OCI-M2 (cell line): ENCODE measurements around the gene RHOF.
"Not testable (repeated sequence)": the region's sequence is repeated elsewhere in the genome, so short reads cannot be mapped to it uniquely, and the experiment has no call there.

Experiments used
- DNase-seq: peaks from one replicate; lab custom pipeline; 2025; ENCODE audit not compliant: unreplicated experiment; lab: John Stamatoyannopoulos, UW

RHOF gene

DNA sequence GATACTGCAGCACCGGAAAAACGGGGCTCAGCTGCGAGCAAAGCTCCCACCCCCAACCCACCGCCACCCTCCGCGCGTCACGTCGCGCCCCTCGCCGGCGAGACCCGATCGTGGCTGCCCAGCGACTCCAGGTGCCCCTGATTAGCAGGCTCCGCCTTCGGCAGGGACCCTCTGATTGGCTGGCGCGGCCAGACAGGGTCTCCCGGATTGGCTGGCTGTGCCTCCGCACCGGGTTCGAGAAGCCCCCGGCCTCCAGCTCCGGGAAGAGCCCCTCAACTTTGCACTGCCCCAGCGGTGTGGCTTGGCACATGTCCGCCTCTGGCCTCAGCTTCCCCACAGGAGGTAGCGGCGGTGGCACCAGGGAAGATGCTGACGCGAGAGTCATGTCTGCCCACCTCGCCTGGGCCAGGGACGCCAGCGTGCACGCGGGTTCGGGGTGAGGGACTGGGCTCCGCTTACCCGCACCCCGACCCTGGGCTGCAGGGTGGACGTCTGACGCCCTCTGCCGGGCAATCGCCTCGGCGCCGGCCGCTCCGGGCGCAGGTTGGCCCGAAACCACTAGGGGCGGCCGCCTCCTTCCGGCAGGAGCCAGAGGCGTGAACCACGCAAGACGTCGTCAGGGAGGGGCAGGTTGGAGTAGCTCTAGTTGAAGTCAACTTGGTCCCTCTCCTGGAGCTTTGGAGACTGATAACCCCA lies 498 bp upstream of the RHOF start:
- peak; percentile 43 for DNase-seq

DNA sequence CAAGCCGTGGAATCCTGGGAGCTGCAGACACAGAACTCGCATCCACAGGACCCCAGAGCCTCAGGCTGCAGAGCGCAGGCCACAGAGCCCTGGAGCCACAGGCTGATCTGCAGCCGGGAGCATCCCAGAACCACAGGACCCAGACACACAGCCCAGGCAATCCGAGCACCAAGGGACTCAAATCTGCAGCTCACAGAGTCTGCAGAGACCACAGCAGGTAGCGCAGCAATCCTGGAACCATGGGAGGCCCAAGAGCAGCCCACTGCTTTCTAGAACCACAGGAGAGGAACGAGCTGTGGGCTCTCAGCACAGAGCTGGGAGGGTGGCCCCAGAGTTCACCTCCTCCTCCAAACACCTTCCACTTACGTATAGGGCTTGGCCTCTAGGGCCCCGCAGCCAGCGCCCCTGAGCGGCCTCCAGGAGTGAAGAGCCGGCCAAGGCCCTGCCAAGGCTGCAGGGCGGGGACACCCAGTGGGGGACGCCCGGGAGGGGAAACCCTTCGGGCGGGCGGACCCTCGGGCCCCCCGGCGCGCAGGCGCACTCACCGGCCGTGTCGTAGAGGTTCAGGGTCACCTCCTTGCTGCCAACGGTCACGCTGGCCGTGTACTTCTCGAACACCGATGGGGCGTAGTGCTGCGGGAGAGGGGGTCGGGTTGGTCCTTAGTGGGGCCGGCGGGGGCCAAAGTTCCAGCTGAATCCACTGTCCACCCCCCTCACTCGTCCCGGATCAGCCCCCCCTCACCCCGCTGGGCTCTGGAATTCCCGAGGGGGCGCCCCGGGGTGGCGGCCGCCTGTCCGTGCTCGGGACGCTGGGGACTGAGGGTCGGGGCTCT lies 665 bp downstream of the RHOF start:
- DNase-seq: no peak

DNA sequence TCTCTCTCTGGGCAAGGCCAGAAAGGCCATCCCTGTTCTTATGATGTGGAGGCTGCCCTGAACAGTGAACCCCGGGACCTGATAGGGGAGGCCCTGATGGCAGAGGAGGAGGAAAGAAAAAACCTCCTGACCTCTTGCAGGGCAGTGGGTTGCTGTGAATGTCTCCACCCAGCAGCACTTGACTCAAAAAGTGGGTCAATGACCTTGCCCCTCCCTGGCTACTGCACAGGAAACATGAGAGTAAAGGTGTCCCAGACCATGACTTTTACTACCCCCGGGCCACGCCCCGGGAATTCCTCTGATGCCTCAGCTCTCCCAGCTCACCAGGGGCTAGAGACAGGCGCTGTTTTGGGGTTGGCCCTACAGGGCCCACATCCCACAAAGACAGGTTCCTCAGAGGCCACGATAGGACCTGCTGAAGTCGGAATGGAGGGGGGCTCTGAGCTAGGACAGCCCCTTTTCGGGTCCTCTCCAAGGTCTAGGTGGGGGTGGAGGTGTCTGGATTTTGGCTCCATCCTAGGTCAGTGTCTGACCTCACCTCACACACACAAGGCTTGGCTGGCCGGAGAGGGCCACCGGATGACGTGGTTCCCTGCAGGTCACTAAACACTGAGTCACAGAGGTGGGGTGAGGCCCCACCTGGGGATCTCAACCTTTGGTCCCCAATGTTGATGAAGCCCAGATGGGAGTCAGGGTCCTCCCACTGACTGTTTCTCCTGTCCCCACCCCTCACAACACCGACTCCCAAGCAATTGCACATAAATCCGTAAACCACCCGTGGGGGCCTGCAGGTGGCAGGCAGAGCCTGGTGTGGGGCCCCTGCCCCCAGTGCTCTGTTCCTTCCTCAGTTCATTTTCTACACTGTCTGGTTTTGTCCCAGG lies 1.6 kb downstream of the RHOF start:
- DNase-seq: no peak

DNA sequence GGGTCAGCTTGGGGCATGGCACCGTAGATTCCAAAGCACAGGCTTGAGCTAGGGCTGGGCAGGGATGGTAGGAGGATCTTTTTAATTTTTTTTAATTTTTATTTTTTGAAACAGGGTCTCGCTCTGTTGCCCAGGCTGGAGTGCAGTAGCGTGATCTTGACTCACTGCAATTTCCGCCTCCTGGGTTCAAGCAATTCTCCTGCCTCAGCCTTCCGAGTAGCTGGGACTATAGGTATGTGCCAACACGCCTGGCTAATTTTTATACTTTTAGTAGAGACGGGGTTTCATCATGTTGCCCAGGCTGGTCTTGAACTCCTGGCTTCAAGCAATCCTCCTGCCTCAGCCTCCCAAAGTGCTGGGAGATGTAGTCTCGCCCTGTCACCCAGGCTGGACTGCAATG lies 2.7 kb downstream of the RHOF start:
- DNase-seq: not testable (repeated sequence)

DNA sequence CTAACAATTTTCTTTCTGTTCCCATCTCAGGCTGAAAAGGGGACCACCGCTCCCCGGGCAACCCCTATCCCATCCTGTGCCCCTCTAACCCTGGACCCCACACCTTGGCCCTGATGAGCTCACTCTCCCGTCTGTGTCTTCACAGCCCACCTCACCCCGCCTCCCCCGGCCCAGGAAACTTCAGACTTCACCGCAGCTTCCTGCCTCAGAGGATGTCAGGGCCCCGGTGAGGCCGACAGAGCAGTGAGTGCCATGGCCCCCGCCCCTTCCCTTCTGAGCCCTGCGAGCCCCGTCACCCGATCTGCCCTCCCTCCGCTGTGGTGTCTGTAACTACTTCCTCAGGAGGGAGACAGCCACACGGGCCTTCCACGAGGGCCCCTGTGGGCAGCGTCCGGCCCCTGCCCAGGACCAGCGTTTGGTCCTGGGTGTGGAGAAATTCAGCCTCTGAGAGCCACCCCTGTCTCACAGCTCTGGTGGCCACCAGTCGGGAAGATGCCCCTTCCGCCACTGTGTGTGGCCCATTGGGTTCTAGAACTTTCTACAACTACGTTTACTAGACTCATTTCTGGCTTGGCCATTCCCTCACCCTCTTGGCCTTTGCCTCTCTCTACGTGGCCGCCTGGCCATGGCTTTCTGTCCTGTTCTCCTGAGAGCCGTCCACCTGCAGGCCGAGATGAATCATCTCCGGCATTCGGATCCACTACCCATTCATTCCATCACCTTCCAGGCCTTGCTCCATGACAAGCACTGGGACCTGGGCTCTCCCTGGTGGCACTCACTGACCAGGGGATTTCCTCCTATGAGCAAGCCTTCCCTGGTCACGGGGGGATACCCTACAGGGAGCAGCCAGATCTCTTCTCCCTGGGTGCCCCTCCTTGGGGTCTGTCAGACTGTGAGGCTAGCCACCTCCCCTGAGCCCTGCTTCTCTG lies 3.4 kb downstream of the RHOF start:
- DNase-seq: no peak

DNA sequence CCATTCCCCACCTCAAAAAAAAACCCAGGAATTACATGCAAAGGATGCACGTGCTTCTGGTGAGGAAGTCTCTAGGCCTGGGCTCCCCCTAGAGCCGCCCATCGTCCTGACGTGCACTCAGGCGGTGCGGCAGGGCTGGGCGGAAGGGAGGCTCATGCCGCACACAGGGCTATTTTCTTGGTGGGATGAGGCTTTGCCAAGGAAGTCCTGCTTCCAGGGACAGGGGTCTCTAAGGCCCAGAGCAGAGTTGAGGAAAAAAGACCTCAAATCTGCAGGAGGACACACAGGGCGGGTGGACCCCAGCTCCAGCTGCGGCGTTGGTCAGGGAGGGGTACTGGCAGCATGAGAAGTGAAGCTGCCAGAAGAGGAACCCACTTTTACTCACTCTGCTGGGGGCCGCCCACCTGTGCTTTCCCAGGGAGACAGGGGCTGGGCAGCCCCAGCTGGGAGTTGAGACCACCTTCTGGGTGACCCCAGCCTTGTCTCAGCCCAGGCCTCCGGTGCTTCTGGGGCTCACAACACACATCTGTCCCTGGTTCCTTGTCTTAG lies 4.2 kb downstream of the RHOF start:
- DNase-seq: no peak

DNA sequence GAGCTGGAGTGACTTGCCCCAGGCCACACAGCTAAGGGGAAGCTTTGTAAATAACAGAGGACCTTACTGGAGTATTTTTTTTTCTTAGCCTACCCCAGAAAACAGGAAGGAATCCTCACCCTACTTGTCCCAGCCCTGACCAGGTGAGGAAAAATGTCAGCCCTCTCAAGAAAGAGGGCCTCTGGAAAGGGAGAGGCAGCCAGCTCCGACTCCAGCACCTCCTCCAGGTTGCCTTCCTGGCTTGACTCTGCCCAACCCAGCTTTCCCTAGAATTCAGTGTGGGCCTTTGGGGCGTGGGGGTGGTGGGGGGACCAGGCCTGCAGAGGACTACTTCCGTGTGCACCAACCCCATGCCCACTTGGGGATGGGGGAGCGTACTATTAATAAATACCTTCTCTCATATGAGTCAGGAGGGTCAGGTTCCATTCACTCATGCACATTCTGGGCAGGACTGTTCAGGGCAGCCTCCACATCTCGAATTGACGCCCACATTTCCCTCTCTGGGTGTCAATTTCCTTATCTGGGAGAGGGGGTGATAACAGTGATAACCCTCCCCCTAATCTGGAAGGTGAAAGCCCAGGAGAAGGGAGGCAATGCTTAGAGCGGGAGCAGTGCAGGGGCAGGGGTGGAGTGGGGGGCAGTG lies 5.2 kb downstream of the RHOF start:
- DNase-seq: no peak

DNA sequence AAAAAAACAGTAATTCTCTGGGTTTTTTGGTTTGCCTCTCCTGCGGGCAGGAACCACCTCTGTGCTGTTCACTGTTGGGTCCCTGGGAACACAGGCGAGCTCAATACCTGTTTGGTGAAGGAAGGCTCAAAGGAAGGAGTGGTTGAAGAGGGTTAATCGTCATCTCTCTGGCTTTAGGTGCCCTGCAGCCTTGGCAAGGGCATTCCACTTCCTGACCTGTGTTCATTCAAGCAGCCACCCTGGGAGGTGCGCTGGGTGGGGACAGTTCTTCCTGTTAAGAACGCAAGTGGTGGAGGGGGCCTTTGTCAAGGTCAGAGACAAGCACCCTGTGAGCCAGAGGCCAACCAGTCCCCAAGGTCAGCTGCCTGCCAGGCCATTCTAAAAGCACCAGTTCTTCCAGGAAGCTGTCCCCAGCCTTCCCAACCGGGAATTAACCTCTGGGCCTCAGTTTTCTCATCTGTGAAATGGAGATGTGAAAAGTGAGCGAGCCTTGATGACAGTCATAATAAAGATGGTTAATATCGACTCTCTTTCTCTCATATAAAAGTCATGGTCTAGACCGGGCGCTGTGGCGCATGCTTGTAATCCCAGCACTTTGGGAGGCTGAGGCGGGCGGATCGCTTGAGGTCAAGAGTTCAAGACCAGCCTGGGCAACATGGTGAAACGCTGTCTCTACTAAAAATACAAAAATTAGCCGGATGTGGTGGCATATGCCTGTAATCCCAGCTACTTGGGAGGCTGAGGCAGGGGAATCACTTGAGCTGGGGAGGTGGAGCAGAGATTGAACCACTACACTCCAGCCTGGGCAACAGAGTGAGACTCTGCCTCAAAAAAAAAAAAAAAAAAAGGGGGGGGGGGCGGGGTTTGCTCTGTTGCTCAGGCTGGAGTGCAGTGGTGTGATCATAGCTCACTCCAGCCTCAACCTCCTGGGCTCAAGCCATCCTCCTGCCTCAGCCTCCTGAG lies 6.1 kb downstream of the RHOF start:
- DNase-seq: no peak

DNA sequence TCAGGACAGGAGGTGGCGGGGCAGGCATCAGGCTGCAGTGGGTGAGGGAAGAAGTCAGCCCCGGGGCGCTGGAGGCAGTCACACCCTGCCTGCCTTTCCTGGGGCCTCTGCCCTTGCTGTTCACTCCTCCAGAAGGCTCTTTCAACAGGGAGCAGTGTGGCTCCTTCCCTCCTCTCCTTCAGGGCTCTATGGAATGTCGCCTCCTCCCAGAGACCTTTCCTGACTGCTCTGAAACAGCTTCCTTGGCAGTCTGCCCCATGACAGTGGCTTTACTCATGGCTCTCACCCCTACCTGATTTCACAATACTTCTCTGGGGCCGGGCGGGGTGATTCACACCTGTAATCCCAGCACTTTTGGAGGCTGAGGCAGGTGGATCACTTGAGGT lies 7.1 kb downstream of the RHOF start:
- DNase-seq: no peak

DNA sequence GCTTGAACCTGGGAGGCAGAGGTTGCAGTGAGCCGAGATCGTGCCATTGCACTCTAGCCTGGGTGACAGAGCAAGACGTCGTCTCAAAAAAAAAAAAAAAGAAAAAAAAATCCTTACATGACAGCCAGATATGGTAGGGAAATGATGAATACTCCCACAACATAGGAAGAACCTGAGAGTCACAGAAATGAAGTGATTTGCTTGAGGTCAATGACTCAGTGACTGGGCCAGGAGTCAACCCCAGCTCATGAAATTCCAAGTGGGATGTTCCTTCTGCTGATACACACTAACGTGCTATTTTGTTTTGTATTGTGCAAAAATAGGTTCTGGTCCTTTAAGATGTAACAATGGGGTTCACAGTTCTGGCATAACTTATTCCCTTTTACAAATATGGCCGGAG lies 9.0 kb downstream of the RHOF start:
- no peak for DNase-seq

DNA sequence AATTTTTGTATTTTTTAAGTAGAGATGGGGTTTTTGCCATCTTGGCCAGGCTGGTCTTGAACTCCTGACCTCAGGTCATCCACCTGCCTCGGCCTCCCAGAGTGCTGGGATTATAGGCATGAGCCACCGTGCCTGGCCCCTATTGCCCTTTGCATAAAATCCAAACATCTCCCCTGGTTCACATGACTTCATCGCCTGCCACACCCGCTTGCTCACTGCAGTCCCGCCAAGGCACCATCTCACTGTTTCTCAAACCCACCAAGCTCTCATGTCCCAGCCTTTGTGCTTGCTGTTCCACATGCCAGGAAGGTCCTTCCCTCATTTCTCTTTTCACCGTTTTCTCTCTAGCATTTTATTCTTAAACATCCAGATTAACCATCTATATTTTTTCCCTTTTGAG lies 9.7 kb downstream of the RHOF start:
- no peak for DNase-seq

DNA sequence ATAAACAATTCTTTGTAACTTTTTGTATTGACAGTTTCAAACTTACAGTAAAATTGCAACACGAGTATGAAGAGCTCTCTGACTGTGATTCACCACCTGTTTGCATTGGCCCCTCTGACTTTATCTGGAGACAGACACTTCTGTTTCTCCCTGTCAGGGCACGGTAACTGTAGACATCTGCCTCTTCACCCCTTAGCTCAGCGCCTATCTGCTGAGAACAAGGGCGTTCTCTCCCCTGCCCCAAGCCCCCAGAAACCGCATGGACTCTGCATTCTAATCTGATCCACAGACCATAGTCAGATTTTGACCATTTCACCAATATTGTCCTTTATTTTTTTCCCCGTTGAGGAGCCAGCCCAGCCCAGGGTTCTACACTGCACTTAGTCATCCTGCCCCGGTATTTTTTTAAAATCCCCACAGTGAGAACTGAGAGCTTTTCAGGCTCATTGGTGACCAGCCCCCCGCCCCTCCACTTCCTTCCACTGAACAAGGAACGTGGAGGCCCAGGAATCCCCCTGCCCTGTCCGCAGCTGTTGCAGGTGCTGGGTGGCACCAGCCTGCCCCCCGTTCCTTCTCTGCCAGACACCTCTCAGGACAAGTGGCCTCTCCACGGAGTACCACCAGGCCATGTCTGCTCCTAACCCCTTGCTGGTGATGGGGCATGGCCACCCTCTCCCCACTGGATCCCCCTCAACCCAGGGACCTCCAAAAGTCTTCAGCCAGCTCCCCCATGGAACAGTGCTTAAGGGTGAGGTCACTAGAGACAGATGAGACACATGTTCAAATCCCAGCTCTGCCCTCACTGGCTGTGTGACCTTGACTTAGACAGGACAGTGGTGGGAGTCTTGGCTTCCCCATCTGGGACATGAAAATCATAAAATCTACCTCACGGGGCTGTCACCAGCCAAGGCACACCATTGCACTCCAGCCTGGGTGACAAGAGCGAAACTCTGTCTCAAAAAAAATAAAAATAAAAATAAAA lies 11.2 kb downstream of the RHOF start:
- no peak for DNase-seq

DNA sequence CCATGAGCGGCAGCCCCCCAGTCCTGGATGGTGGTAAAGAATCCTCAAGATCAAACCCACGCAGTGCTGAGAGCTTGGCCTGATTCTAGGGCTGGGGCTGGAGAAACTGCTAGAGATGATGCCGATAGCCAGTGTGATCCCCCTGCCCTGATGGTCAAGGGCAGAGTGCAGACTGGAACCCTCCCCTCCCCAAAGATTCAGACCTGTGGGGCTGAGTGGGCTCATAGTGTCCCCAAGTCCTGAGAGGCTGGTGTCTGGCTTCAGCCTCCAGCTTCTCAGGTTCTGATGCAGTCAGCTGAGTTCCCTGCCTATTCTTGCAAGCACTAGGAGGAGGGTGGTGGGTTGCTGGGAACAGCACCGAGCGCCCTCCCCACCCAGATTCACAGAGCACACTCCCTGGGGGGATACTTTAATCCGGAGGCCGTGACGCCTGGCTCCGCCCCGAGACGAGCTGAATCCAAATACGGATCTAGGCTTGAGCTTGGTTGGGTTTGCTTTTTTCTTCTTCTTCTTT lies 11.9 kb downstream of the RHOF start:
- DNase-seq: no peak

DNA sequence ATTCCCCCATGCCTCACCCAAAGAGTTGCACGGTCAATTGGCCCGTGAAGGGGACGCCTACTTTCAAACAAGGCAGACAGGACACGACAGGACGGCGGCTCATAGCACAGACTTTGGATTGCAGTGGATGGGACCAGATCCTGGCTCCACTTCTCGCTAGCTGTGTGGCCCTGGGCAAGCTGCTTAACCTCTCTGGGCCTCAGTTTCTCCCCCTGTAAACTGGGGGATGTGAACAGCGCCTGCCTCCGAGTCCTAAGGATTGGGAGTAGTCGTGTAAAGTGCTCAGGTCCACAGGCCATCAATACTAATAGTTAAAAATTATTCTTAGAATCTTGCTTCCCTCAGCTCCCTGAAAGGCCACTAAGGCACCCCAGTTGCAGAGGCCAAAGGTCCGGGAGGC lies 13.1 kb downstream of the RHOF start:
- DNase-seq: no peak

DNA sequence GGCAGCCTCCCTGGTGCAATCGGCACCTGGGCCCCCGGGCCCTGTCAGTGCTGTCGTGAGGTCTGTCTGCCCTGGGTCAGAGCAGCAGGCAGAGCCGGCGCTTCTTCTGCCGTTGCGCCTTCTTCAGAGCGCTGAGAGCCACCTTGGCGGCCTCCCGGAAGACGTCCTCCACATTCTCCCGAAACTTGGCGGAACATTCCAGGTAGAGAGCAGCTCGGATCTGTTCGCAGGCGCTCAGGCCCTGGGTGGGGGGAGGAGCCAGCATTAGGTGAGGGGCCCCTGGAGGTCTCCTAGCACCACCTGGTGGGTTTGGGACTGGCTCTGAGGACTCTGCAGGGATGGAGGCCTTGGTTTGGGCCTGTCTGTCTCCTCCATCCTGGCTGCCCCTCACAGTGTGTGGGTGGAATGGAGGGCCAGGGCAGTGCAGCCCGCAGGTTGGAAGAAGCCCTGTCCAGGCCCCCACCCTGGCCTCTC lies 14.0 kb downstream of the RHOF start:
- no peak for DNase-seq

DNA sequence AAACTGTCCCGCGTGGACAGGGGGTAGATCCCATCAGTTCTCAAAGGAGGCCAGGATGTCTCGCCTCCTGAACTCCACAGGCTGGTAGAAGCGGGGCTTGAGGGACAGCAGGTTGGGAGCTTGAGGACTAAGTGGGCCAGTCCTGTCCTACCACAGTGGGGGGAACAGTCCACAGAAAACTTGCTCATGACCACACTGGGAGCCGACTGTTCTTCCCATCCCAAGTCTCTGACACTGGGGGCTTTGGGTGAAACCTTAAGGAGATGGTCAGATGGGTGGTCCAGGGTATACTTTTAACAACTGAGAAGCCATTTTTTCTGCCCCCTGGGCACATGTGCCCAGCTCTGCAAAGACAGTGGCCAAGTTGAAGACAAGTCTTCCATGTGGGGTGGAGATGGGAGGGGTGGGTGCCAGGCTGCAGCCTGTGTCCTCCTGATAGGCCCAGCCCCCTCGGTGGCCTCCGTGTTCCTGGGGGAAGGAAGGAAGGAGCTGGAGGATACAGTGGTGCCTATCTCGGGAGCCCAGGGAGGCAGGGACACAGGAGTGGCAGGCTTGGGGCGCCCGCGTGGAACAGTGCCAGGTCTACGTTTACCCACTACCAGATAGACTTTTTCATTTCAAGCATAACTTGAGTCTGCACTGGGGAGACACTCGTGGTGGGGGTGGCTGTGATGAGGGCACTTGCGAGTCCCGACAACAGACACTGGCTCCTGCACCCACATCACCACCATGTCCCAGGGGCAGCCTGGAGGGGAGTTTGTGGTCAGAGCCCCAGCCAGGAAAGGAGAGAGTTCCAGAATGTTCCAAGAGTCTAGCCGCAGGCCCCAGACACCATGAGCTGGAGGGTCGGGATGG lies 14.7 kb downstream of the RHOF start:
- no peak for DNase-seq
